ENCODE measurements around the gene PDE1A.

The PDE1A gene

DNA sequence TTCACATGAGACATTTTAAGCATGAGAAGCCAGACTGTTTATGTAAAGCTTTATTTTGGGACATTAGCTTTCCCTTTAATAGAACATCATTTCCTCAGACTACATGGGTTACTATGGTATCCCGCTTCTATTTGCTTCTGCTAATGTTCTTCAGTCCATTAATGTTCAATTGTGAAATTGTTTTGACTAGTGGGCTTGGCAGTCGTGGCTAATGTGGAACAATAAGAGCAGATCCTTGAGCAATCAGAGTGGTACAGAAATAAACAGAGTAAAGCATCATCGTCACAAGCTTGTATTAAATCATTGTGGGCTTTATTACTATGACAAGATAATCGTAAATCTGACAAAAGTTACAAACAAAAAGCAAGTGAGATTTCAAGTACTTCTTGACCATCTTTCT is 60.2 kb downstream of the PDE1A start:
- TF ChIP-seq, protein P1, sequence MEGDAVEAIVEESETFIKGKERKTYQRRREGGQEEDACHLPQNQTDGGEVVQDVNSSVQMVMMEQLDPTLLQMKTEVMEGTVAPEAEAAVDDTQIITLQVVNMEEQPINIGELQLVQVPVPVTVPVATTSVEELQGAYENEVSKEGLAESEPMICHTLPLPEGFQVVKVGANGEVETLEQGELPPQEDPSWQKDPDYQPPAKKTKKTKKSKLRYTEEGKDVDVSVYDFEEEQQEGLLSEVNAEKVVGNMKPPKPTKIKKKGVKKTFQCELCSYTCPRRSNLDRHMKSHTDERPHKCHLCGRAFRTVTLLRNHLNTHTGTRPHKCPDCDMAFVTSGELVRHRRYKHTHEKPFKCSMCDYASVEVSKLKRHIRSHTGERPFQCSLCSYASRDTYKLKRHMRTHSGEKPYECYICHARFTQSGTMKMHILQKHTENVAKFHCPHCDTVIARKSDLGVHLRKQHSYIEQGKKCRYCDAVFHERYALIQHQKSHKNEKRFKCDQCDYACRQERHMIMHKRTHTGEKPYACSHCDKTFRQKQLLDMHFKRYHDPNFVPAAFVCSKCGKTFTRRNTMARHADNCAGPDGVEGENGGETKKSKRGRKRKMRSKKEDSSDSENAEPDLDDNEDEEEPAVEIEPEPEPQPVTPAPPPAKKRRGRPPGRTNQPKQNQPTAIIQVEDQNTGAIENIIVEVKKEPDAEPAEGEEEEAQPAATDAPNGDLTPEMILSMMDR (IDR thresholded peaks at IDR 0.05), result no peak

DNA sequence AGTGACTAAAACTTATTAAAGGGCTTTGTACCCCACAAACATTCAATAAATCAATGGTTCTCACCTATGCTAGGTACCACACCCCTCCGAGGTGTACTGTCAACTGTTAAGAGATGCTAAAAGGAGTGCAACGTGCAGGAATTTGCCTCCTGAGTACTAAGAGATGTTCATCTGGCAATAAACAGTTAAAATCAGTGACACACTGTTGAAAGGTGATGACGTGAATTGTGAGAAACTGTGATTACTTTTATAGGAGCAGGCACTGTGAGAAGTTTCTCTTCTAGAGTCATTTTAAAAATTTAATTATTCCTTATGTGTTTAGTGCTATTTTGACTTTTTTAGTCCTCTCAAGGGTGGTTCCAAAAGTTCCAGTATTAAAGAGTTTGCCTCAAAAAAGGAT is 61.0 kb downstream of the PDE1A start:
- TF ChIP-seq, protein P1 (IDR thresholded peaks at IDR 0.05), result no peak

DNA sequence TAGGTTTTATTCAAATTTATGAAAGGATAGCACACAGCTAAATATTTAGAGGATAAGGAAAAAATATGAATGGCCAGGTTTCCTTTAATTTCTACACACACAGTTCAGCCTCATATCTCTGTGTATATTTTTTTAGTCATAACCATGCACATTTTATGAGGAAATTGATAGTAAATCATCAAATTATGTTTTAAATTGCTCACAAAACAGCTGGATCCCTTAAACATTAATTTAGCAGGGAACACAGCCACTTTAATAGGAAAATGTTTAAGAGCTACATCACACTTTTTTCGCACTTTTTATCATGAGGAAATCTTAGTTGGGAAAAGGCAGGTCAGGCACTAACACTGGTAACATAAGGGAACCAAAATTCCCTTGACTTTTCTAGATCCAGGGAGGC is 65.4 kb downstream of the PDE1A start:
- TF ChIP-seq, protein P1 (IDR thresholded peaks at IDR 0.05), result no peak

DNA sequence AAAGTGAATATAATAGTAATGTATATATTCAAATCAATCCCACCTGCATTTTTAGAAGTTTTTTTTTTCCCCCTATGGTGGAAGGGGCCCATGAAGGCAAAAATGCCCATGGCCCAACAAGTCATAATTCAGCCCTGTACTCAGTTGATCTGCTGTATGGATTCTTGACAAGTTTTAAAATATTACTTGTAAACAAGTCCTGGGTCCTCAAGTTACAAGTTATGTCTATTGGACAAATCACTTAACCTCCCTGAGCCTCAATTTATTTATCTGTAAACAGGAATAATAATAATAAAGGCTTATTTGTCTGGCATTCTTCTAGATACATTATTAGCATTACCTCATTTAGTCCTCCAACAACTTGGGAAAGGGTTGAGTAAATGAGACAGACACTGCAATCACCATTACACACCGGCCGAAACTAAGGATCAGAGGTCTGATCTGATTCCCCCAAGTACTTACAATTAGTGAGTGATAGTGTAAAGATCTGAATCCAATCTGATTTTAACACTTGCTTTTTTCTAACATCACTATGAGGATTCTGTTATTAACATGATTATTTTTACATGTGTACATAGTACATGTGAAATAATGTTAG is 66.1 kb downstream of the PDE1A start:
- TF ChIP-seq, protein P1 (IDR thresholded peaks at IDR 0.05), result no peak

DNA sequence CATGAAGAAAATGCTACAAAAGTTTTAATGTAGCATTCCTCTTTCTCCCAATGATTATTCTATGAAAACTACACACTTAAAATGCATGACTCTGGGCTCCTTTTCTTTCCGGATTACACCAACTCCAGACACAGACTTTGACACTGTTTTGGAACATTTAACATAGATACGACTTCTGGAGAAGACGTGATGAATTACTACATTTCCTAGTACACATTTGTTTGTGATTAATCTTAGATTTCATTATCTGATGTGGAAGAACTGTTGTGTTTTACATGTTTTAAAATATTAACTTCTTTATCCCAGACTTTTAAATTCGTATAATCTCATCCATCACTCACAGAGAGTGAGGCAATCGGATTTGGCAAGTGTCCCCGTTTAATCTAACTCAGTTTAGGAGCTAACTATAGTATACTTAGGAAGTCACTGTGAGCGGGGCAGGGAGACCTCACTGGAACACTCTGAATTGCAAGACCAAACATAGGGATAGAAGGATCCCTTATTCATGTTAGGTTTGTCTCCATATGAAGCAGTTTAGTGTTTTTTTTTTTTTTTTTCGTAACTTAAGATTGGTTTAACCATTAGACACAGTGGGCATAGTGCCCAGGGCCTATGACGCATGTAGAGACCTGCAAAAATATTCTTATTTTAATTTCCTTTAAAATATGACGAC is 66.7 kb downstream of the PDE1A start:
- TF ChIP-seq, protein P1 (IDR thresholded peaks at IDR 0.05), result no peak

DNA sequence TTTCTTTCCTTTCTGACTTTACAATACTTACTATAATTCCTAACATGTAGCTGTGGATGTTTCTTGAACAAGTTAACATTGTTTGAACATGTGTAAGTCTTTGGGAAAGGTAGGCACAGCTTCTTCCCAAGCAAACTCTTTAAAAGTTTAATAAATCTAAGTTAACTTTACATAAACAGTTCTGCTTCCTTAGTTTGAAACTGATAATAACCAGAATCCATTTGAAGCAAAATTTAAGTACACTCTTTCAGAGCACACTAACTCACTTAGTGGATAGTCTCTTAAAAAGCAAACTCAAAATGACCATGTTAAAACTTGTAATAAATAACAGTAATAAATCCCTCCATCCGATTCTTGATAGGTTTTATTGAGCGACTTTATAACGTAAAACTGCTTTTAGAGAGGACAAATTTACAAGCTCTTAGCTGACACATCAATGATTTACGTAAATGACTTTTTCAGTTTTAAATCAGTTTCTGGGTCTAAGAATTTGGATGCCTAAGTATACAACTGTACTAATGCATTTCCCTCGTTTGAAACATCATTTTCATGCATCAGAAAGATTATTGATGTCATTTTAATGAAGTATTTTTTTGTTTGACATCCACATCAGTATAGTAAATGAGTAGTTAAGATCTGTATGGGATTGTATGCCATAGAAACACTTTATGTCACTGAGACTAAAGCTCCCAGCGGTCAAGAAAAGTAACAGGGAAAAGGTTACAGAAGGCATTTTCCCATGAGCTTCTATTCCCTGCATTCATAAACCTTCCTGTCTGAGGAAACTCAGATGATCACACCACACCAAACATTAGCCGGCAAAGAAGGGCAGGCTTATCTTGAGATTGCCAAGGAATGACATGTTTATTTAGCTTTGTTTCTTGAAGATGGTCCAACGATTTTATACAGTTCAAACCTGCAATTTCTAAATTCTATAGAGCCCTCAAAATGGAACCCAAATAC is 67.5 kb downstream of the PDE1A start:
- TF ChIP-seq, protein P1 (IDR thresholded peaks at IDR 0.05), result no peak

DNA sequence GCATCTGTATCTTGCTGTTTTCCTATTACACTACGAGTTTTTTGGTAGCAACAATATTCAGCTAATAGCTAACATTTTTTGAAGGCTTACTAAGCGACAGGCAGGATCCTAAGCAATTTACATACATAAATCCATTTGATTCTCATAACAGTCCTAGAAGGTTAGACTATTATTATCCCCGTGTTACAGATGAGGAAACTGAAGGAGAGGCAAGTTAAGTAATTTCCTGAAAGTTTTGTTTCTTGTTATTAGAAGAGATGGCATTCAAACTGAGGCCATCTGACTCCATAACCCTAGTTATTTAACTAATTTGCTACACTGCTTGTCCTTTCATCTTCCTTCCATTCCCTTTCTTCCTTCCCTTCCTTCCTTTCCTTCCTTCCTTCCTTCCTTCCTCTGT is 68.2 kb downstream of the PDE1A start:
- TF ChIP-seq, protein P1 (IDR thresholded peaks at IDR 0.05), result no peak

Data from LNCAP (cell line).